GM19372 (cell line): ENCODE data around the gene TTC19.
A peak's percentile ranks its signal among the peaks of the same experiment; 100 is the strongest.

Source experiments
- ATAC-seq: cut with Tn5 transposase; IDR thresholded peaks from one replicate; pipeline ENCODE4 v1.9.1; 2021; ENCODE audit warnings: mild to moderate bottlenecking, low read depth, moderate library complexity; ENCODE audit not compliant: unreplicated experiment

Gene TTC19

DNA sequence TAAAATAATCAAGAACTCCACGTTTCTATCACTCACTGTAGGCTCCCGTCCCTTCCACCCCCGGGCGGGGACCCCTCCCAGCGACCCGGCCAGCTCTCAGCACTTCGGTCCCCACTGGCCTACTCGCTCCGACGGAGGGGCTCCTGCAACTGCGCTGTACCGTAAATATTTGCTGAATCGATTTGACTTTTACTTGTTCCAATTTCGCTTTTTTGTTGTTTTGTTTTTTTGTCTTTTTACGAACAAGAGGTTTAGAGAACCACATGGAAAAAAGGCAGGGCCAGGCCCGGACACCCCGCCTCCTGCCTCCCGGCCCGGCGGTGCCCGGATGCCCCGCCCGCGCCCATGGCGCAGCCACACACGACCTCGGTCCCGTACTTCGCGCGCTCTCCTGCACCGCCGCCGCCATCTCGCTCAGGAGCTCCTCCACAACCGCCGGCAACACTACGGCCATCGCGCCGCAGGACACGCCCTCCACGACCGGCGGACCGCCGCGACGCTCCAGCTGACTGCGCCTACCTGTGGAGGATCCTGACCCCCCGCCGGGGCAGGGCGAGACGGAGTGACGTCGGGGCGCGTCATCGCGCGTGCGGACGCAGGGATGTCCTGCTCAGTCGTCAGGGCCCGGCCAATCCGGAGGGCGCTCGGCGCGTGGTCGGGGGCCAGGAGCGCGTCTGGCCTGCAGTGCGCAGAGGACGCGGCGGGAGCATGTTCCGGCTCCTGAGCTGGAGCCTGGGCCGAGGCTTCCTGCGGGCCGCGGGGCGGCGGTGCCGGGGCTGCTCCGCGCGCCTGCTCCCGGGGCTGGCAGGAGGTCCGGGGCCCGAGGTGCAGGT lies at the start of gene TTC19, which contains the start of gene ZSWIM7:
TSS of gene TTC19 (plus strand) at position 684 of the 833 bp plus-strand sequence. CDS start at position 709, 25 bp downstream.
TSS of gene ZSWIM7 (minus strand) at position 564 of the 833 bp plus-strand sequence. CDS start at position 454, 110 bp downstream.
- peak; percentile 95 for ATAC-seq

- ATAC-seq: no peak
These were observed 48.1 kb upstream of the TTC19 start for GRCh38 chr17:15951368-15952047.

DNA sequence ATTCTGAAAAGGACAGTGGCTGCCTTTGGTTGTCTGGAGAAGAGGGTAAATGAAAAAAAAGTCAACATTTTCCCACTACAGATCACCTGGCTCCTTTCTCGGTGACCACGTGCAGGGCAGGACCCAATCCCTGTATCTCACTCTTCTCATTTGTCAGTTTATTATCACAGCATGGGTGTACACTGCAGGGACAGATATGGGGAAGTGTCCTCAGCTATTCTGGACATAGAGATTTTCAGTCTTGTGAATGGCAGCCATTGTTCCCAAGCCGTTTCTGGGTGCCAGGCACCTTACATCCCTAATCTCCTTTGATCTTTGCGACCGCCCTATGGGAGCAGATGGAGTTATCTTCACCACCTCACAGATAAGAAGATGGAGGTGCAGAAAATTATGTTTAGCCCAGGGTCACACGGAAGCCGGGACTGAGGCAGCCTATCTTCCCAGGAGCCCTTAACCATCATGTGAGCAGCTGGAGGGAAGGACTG lies 47.5 kb upstream of the TTC19 start:
- ATAC-seq: no peak

DNA sequence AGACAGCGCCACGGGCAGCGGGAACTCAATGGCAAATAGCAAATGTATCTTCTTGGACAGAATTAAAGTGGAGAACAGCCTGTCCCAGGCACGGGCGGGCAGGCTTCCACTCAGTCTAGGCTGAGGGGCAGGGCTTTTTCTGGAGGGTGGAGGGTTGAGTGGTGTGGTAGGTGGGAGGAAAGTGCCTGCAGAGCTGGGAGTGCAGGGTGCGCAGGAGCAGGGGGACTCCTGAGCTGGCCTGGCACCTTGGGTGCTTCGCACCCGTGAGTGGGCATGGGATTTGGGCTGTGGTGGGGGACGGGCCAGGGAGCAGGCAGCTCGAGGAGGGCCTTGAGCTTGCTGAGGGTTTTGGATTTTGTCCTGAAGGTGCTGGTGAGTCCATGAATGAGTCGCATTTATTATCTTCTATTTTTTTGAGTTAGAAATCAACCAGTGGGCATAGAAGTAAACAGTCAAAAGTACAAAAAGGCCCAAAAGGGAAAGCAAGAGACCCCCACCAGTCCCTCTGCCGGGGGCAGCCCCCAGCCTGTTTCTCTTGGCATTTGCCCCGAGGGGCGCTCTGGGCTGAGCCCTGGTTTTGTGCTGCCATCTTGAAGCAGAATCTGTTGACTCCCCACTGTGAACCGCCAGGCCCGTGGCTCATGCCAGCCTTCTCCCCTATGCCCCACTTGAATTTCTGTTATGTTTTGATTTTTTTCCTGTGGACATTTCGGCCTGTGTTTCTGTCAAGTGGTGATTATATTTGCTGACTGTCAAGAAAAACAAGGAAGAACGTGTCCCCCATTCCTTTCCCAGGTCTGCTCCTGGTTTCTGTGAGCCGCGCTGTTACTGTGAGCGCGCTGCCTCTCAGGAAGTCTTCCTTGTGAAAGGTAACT lies 46.5 kb upstream of the TTC19 start:
- no peak for ATAC-seq

GRCh38 chr17:15954222-15954621 lies 45.4 kb upstream of the TTC19 start:
- ATAC-seq: no peak

DNA sequence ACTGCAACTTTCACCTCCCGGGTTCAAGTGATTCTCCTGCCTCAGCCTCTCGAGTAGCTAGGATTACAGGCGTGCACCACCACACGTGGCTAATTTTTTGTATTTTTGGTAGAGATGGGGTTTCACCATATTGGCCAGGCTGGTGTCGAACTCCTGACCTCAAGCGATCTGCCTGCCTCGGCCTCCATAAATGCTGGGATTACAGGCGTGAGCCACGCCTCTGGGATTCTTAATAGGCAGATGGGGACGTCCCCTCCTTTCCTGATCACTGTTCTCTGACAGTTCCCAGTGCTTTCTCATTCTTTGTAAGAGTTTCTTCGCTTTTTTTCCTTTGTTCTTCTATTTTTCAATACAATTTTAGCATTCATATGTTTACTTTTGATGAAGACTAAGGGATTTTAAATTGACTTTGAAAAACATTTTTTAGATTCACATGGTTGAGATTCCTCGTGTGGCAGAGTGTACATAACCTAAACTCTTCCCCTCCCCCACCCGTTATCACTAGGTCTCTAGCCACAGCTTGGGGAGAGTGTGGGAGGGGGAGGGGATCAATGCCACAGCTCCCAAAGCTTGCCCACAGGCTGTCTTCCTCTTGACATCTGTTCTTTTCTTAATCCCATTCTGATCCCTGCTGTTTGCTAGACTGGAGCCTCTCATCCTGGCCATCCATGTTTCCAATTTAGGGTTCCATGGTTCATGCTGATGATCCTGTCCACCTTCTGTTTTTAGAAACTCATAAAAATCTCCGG lies 43.7 kb upstream of the TTC19 start:
- no peak for ATAC-seq

- ATAC-seq: no peak
These were observed 42.4 kb upstream of the TTC19 start for GRCh38 chr17:15957206-15957605.

DNA sequence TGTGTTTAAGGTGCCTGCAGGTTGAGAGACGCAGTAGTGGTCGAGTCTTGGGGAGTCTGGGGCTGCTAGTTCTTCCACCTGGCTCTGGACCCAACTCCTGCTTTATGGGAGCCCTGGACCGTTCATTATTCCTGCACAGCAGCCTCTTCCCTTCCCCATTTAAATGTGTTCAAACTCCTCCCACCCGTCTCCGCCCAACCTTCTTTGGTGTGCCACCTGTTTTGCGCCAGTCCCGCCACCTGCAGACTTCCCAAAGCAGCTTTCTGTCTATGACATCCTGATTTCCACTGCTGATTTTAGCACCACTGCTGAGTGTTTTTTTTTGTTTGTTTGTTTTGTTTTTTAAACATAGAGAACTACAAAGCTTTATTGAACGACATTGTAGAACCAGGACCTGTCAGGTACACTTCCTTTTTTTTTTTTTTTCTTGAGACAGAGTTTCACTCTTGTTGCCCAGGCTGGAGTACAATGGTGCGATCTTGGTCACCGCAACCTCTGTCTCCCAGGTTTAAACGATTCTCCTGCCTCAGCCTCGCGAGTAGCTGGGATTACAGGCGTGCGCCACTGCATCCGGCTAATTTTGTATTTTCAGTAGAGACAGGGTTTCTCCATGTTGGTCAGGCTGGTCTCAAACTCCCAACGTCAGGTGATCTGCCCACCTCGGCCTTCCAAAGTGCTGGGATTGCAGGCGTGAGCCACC lies 41.9 kb upstream of the TTC19 start:
- ATAC-seq: no peak

- ATAC-seq: no peak
These were observed 41.2 kb upstream of the TTC19 start for GRCh38 chr17:15958484-15958854.

GRCh38 chr17:15963670-15964110 lies 35.9 kb upstream of the TTC19 start:
- ATAC-seq: no peak

GRCh38 chr17:15965528-15965927 lies 34.1 kb upstream of the TTC19 start:
- ATAC-seq: no peak

DNA sequence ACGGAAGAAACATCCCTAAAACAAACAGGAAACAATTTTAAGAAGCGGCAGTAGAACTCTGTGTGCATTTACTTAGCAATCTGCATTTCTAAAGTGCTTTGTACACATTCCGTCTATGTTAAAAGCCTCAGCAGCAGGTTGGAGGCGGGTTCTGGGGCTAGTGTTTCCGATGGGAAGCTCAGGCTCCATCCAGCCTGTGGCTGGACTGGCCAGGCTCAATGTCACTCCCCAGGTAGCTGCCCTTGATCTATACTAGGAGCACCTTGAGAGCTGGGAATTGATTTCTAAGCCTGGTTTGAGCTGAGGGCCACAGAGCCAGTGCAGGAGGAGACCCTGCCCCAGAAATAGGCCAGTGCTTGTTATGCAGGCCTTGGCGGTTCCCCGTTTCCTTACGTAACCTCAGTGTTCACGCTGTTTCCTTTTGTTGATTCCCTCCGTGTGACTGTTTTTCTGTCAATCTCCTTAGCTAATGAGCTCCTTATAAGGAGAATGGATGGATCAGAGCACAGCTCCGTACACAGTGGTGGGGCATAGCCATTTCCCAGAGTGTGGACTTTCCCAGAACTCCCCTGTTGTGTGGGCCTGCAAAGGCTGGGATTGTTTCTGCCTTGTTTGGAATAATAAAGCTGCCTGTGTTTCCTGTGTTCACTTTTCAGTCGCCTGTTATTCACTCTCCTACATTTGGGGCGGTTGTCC lies 33.3 kb upstream of the TTC19 start:
- ATAC-seq: no peak

DNA sequence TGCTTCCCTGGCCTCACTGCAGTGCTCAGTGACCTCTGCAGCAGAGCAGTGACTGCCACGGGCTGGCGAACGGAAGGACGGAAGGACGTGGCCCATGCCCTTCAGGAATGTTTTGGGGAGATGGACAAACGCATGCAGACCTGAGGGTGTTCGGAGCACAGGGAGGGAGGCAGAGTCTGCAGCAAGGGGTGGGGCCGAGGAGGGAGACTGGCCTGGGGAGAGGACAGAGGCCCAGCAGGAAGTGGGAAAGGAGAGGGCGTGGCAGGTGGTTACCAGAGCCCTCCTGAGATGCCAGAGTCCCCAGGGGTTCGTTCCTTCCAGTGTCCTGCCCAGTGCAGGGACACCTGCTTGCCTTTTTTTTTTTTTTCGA lies 32.8 kb upstream of the TTC19 start:
- ATAC-seq: no peak

GRCh38 chr17:15967706-15968399 lies 31.8 kb upstream of the TTC19 start:
- ATAC-seq: no peak

DNA sequence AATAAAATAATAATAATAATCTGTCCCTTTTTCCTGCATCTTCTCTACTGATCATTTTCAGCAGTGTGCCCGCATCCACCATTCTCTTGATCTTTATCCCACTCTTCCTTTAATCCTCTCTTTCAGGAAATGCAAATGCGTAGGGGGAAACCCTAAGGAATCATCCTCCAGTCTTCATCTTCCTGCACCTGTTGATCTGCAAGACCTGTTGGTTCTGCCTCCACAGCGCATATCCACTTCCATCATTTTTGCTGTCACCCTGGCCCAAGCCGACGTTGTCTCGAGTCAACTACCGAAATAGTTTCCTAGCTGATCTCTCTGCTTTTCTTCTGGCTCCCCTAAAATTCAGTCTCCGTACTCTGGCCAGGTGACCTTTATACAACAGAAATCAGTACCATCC lies 30.2 kb upstream of the TTC19 start:
- ATAC-seq: no peak

- no peak for ATAC-seq
These were observed 29.1 kb upstream of the TTC19 start for GRCh38 chr17:15970500-15970899.

DNA sequence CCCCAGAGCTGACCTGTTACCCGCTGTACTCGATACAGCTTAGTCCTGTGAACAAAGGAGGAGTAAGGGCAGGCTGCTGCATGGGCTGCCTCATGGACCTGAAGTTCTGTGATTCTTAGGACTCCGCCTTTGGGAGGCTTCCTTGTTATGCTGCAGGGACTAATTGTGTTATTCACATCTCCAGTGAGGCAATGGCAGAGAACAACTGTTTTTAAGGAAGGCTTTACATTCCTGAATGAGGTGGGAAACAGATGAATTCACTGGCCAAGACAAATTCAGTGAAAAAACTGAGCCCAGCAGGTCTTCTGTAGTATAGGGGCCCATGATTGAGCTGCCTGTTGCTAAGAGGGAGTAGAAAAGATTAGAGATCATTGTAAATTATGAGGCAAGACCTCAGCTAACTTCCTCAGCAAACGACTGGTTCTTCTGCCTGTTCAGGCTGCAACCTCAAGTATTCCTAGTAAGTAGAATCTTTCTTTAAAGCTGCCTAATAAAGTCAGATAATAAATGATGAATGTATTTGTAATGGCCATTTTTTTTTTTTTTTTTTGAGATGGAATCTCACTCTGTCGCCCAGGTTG lies 28.4 kb upstream of the TTC19 start:
- no peak for ATAC-seq

GRCh38 chr17:15971882-15972281 lies 27.7 kb upstream of the TTC19 start:
- no peak for ATAC-seq
